Hematopoietic multipotent progenitor cell treated with erythropoietin and hydrocortisone succinate and interleukin-3 and kit ligand, for 8 days (in vitro differentiated cells): ENCODE results near the gene MYO7A.

Source experiments
- DNase-seq: peaks from one replicate; pipeline ENCODE4 v3.0.0-alpha.2; 2015

MYO7A gene

GRCh38 chr11:77187776-77188632 is 60.0 kb downstream of the MYO7A start:
- DNase-seq, result peak; percentile 76

DNA sequence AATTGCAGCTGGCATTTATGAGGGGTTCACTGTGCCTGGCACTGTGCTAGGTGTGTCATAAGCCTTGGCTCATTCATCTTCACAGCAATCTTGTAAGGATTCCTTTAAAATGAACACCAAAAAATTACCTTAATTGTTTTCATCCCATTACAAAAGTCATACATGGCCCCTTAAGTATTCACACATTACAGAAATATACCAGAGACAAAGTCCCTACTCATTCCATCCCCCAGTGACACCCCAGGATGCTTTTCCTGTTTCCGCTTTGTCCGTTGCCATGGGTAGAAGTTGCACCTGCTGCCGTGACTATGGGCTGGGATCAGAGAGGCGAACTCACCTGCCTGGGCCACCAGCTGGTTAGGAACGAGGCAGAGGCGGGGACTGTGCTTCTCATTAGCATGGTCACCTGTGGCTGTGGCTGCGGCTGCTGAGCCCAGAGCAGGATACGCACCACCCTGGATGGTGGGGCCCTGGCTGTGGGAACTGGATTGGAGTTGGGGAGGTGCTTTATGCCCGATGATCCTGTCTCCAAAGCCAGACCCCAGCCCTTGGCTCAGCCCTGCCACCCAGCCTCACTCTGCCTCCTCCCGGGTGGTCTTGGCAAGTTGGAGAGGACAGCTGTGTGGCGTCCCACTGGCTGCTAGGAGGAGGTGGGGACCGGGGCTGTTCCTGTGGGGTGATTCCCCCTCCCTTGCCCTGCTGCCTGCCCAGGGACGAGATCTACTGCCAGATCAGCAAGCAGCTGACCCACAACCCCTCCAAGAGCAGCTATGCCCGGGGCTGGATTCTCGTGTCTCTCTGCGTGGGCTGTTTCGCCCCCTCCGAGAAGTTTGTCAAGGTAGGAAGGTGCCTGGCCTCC is 60.8 kb downstream of the MYO7A start:
- no peak for DNase-seq

GRCh38 chr11:77189588-77190210 is 61.7 kb downstream of the MYO7A start:
- DNase-seq, result no peak

DNA sequence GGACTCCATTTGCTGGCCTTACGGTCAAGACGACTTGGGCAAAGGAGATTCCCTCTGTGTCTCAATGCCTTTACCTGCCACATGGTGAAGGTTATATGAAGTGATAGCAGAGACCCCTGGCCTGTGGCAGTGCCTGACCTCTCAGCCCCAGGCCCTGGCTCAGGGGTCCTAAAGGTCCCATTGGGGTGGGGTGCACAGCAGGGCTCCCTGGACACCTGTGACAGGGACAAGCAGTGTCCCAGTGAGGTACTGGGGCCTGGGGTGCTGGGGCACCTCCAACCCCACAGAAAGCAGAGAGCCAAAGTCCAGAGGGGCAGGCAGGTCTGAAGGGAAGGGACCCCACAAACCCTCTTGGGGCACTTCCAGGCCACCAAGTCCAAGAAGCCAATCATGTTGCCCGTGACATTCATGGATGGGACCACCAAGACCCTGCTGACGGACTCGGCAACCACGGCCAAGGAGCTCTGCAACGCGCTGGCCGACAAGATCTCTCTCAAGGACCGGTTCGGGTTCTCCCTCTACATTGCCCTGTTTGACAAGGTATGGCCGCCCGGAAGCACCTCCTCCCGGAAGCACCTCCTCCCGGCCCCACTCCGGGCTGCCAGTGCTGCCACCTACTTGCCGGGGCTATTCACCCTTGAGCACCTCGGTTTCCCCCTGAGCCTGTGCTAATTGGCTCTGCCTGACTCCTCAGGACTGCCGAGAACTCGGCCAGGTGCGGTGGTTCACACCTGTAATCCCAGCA is 62.5 kb downstream of the MYO7A start:
- DNase-seq, result no peak

DNA sequence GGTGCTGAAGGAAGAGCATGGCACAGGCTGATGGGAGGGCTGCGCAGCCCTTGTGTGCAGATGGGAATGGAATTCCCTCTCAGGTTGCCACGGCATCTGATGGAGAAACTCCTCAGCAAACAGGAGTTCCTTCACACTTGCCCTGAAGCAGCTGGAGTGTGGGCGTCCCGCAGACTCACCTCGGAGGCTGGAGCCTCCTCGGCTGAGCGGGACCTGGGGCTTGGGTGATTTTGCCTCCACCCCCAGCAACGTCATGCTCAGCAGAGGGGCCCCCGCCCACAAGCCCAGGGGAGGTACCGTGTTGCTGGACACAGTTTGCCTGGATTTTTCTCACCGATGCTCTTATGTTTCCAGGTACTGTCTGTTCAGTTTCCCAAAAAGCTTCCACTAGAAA is 63.4 kb downstream of the MYO7A start:
- no peak for DNase-seq

DNA sequence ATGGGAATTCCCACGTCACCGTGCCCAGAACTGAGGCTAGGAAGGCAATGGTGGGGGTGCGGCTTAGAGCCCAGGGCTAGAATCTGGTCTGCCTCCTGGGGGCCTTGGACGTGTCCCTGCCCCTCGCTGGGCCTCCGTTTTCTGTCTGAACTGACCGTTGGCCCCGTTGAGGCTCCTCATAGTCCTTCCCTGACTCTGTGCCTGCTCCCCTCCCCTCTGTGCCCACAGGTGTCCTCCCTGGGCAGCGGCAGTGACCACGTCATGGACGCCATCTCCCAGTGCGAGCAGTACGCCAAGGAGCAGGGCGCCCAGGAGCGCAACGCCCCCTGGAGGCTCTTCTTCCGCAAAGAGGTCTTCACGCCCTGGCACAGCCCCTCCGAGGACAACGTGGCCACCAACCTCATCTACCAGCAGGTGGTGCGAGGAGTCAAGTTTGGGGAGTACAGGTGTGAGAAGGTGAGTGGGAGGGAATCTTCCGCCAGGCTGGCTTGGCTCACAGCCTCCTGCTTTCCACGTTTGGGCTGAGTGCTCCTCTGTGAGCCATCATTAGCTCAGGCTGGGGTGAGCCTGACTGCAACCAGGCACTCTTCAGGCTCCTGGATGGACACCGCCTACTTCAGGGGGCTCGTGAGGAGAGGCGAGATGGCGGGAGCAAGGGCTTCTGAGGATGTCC is 63.9 kb downstream of the MYO7A start:
- peak; percentile 54 for DNase-seq

DNA sequence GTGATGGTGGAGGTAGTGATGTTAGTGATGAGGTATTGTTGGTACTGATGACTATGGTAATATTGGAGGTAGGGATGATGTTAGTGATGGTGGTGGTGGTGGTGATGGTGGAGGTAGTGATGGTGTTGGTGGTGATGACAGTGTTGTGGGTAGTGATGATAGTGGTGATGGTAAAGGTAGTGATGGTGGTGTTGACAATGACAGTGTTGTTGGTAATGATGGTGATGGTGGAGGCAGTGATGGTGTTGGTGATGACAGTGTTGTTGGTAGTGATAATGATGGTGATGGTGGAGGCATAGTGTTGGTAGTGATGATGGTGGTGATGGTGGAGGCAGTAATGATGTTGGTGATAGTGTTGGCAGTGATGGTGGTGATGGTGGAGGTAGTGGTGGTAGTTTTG is 65.1 kb downstream of the MYO7A start:
- DNase-seq, result no peak

GRCh38 chr11:77193911-77194830 is 66.1 kb downstream of the MYO7A start:
- no peak for DNase-seq

- no peak for DNase-seq
These were observed 67.2 kb downstream of the MYO7A start for GRCh38 chr11:77195071-77195755.

- no peak for DNase-seq
These were observed 68.9 kb downstream of the MYO7A start for GRCh38 chr11:77196961-77197360.

- no peak for DNase-seq
These were observed 69.7 kb downstream of the MYO7A start for GRCh38 chr11:77197626-77198320.

DNA sequence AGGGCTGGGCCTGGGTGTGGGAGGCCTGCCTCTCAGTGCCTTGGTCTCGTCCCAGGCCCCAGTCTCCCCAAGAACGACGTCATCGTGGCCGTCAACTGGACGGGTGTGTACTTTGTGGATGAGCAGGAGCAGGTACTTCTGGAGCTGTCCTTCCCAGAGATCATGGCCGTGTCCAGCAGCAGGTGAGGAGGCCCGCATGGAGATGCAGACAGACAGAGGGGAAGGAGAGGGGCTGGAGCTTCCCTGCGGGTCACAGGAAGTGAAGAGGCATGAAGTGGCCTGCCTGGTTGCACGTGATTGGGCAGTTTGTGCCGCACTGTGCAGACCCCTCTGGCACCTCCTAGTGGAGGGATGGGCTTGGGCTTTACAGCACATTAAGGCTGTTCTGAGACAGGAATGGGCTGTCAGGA is 70.4 kb downstream of the MYO7A start:
- DNase-seq, result peak; percentile 50

DNA sequence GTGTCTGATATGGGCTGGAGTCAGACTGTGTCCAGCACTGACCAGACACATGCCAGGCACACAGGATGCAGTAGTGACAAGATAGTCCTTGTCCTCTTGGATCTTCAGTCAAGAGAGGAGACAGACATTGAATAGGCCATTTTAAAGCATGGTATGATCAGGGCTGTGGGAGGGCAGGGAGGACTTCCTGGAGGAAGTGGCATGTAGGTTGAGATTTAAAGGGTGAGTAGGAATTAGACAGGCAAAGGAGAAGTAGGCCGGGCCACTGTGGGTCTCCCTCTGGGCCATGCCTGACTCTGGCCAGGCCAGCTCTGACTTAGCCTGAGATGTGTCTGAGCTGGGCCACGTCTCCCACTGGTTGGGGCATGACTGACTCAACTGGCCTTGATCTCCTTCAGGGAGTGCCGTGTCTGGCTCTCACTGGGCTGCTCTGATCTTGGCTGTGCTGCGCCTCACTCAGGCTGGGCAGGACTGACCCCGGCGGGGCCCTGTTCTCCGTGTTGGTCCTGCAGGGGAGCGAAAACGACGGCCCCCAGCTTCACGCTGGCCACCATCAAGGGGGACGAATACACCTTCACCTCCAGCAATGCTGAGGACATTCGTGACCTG is 71.2 kb downstream of the MYO7A start:
- DNase-seq, result no peak

GRCh38 chr11:77200351-77201268 is 72.6 kb downstream of the MYO7A start:
- DNase-seq, result no peak

GRCh38 chr11:77201370-77201769 is 73.3 kb downstream of the MYO7A start:
- no peak for DNase-seq

- no peak for DNase-seq
These were observed 74.2 kb downstream of the MYO7A start for GRCh38 chr11:77201991-77202841.
